ENCODE results near the gene KIAA1671.

DNA sequence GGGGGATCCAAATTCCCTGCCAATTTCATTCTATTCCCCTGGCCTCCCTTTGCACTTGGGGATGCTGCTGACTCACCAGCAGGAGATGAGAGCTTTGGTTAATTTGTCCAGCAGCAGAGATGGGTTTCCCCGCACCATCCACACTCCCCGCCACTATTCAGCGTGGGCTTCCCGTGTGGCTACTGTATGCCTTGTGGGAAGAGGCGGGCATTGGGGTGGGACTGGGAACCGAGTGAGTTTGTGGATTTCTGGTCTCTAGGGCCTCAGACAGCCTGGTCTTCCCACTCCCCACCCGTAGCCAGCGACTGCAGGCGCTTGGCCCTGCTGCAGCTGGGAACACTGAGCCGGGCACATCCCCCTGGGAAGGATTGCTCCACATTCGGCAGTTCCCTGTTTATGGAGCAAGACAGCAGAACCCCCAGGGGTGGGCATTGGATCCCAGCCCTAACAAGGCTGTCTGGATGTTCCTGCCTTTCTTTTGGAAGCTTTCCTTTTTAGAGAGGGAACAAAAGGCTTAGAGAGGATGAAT, 23.4 kb downstream of the KIAA1671 start:
- TF ChIP-seq, protein P1, sequence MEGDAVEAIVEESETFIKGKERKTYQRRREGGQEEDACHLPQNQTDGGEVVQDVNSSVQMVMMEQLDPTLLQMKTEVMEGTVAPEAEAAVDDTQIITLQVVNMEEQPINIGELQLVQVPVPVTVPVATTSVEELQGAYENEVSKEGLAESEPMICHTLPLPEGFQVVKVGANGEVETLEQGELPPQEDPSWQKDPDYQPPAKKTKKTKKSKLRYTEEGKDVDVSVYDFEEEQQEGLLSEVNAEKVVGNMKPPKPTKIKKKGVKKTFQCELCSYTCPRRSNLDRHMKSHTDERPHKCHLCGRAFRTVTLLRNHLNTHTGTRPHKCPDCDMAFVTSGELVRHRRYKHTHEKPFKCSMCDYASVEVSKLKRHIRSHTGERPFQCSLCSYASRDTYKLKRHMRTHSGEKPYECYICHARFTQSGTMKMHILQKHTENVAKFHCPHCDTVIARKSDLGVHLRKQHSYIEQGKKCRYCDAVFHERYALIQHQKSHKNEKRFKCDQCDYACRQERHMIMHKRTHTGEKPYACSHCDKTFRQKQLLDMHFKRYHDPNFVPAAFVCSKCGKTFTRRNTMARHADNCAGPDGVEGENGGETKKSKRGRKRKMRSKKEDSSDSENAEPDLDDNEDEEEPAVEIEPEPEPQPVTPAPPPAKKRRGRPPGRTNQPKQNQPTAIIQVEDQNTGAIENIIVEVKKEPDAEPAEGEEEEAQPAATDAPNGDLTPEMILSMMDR (IDR thresholded peaks at IDR 0.05): no peak
- TF ChIP-seq POLR2A (IDR thresholded peaks at IDR 0.05) (no peak), POLR2AphosphoS5 (IDR thresholded peaks at IDR 0.05) (no peak), EP300 (IDR thresholded peaks at IDR 0.05) (no peak)
